Measurements from ENCODE around the gene OR5K2.

The OR5K2 gene

DNA sequence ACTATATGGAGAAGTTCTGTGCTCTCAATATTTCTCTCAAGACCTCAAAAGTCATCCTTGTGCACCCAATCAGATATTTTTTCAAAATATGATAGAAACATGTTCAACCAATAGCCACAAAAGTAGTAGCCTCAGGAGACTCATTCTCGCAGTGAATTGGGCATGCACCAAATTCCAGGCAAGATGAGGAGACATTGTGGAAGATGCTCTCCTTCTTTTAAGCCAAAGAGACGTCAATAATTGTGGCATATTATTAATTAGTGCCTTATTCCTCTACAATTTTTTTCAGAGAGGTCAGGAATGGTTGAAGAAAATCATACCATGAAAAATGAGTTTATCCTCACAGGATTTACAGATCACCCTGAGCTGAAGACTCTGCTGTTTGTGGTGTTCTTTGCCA is at the start of gene OR5K2:
TSS of gene OR5K2 (plus strand) at position 301 of the 400 bp plus-strand sequence. CDS start at position 301, 0 bp downstream.
- H3K4me1 ChIP-seq, result no peaks in the 10 kb centered on the region
- no peak within 1 kb of the TSS for H3K4me2 ChIP-seq
- H3K9me3 ChIP-seq (replicated peaks in 1 of 11), result no peaks in the 10 kb centered on the region
- TF ChIP-seq Cebpa-rat (IDR thresholded peaks at IDR 0.05), result no peak
- H3K9ac ChIP-seq, result no peak within 1 kb of the TSS
- no peaks in the 10 kb centered on the region for H3K27me3 ChIP-seq
- no peak within 1 kb of the TSS for H3K4me3 ChIP-seq
- H3K36me3 ChIP-seq, result no peaks in the 10 kb centered on the region
- H3K27ac ChIP-seq, result no peak within 1 kb of the TSS
- H4K20me1 ChIP-seq, result no peaks in the 10 kb centered on the region

DNA sequence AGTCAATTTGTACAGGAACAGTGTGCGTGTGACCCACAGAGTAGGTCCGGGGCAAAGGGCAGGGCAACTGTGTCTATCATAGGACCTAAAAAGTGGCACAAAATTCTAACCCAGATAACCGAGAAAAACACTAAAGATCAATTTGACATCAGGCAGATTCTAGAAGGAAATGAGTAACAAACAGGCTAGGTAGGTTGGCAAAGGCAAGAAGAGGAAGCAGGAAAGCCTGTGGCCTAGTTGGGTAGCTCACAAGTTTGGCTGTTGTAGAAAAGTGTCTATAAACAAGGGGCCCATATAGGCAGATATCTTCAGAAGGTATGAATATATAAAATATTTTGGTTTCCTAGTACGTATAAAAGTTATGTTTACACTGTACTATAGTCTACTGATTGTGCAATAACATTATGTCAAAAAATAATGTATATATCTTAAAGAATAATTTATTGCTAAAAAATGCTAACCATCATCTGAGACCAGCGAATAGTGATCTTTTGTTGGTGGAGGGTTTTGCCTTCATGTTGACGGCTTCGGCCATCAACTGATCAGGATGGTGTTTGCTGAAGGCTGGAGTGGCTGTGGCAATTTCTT is 47.8 kb upstream of the OR5K2 start:
- Histone ChIP-seq H3K4me1 (no peaks in the 10 kb centered on the region), H3K9ac (no peak overlapping the region), H3K9me3 (replicated peaks in 1 of 11) (no peaks in the 10 kb centered on the region), H3K27ac (no peak overlapping the region), H3K36me3 (no peaks in the 10 kb centered on the region), H4K20me1 (no peaks in the 10 kb centered on the region), H3K4me3 (no peak overlapping the region), H3K4me2 (no peak overlapping the region), H3K27me3 (no peaks in the 10 kb centered on the region)
- TF ChIP-seq Cebpa-rat (IDR thresholded peaks at IDR 0.05), result peak in 3 of 11 experiments; percentile 66 to 67 (median 67); a peak in 6 of 22 replicates

DNA sequence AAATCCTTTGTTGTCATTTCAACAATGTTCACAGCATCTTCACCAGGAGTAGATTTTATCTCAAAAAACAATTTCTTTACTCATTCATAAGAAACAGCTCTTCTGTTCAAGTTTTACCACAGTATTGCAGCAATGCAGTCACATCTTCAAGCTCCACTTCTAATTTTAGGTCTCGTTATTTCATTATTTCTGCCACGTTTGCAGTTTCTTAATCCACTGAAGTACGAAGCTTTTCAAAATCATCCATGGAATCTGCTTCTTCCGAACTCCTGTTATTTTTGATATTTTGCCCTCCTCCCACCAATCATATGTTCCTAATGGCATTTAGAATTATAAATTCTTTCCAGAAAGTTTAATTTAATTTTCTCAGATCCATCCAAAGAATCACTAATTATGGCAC is 47.1 kb upstream of the OR5K2 start:
- no peaks in the 10 kb centered on the region for H3K36me3 ChIP-seq
- no peaks in the 10 kb centered on the region for H3K9me3 ChIP-seq (replicated peaks in 1 of 11)
- no peaks in the 10 kb centered on the region for H4K20me1 ChIP-seq
- H3K4me1 ChIP-seq, result no peaks in the 10 kb centered on the region
- H3K4me2 ChIP-seq, result no peak overlapping the region
- no peak overlapping the region for H3K9ac ChIP-seq
- H3K27ac ChIP-seq, result no peak overlapping the region
- no peak overlapping the region for H3K4me3 ChIP-seq
- H3K27me3 ChIP-seq, result no peaks in the 10 kb centered on the region
- no peak for TF ChIP-seq Cebpa-rat (IDR thresholded peaks at IDR 0.05)

DNA sequence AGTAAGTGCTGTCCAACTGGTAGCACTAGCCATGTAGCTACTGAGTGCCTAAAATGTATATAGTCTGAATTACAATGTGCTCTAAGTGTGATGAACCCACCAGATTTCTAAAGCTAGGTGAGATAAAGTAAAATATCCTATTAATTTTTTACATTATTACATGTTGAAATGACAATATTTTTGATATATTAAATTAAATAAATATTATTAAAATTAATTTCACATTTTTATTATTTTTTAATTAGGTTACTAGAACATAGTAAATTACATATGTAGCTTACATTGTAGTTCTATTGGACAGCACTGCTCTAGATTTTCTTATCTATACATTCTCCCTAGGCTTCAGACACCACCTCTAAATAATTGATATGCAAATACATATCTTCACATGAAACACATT is 43.7 kb upstream of the OR5K2 start:
- H3K9ac ChIP-seq, result no peak overlapping the region
- no peak overlapping the region for H3K27ac ChIP-seq
- H3K9me3 ChIP-seq (replicated peaks in 1 of 11), result 0 out of 22 replicates have a peak, but pooled peaks cover 0 to 6% (median 0%) of the 10 kb centered on the region in 11 experiments
- TF ChIP-seq Cebpa-rat (IDR thresholded peaks at IDR 0.05), result no peak
- H3K4me3 ChIP-seq, result no peak overlapping the region
- no peaks in the 10 kb centered on the region for H3K4me1 ChIP-seq
- H4K20me1 ChIP-seq, result no peaks in the 10 kb centered on the region
- no peaks in the 10 kb centered on the region for H3K36me3 ChIP-seq
- H3K4me2 ChIP-seq, result no peak overlapping the region
- H3K27me3 ChIP-seq, result no peaks in the 10 kb centered on the region

DNA sequence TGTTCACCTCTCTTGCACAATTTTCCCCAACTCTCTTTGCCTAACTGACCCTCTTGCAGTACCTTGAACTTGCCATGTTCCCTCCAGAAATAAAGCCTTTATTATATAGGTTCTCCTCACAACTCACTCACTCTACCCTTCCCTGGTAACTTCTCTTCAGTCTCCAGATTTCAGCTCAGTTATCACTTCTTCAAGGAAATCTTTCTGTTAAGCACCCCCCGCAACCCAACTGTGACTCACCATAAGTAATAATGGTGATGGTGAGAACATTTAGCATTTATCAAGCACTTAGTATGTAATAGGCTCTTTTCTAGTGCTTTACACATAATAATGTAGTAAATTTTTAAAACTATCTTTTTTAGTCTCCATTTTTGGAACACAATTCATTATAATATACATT is 42.6 kb upstream of the OR5K2 start:
- H3K4me3 ChIP-seq, result no peak overlapping the region
- H3K9me3 ChIP-seq (replicated peaks in 1 of 11), result 0 out of 22 replicates have a peak, but pooled peaks cover 0 to 6% (median 0%) of the 10 kb centered on the region in 11 experiments
- no peak for TF ChIP-seq Cebpa-rat (IDR thresholded peaks at IDR 0.05)
- H3K27ac ChIP-seq, result no peak overlapping the region
- H3K36me3 ChIP-seq, result no peaks in the 10 kb centered on the region
- no peak overlapping the region for H3K4me2 ChIP-seq
- no peaks in the 10 kb centered on the region for H3K4me1 ChIP-seq
- no peaks in the 10 kb centered on the region for H3K27me3 ChIP-seq
- H4K20me1 ChIP-seq, result no peaks in the 10 kb centered on the region
- no peak overlapping the region for H3K9ac ChIP-seq

DNA sequence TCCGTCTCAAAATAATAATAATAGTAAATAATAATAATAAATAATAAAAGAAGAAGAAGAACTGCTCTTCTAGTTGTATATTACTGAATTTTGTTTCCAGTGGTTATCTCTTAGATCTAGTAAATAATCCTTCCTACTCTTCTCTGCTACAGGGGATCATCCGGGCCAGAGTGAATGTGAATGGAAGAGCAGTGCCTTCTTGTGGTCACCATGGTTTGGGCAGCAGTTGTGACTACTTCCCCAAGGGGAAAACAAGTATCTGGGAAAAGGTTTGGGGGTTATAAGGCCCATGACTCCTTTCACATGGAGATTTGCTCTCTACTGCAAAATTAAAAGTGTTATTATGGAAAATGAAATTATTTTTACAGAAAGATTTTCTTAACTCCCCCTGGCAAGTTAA is 39.9 kb upstream of the OR5K2 start:
- H3K4me3 ChIP-seq, result no peak overlapping the region
- no peaks in the 10 kb centered on the region for H3K4me1 ChIP-seq
- H3K36me3 ChIP-seq, result no peaks in the 10 kb centered on the region
- no peaks in the 10 kb centered on the region for H3K27me3 ChIP-seq
- H3K9me3 ChIP-seq (replicated peaks in 1 of 11), result 0 out of 22 replicates have a peak, but pooled peaks cover 0 to 6% (median 0%) of the 10 kb centered on the region in 11 experiments
- no peak overlapping the region for H3K27ac ChIP-seq
- H3K9ac ChIP-seq, result no peak overlapping the region
- H3K4me2 ChIP-seq, result no peak overlapping the region
- H4K20me1 ChIP-seq, result no peaks in the 10 kb centered on the region
- TF ChIP-seq Cebpa-rat (IDR thresholded peaks at IDR 0.05), result no peak

DNA sequence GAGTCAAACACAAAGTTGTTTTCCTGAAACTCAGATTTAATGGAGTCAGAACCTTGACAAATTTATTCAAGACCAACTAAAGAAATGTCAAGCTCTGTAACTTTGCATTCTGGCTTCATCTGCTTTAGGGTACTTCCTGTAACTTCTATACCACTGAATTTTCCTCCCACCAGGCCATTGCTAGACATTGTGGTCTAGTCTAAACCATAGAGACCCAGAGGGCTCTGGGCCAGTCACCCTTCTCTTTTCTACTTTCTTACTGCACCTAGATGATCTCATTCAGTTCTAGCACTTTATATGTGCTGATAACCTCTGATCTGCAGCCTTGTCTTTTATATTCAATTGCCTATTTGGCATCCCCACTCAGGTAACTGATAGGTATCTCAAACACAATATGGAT is 37.3 kb upstream of the OR5K2 start:
- H3K9me3 ChIP-seq (replicated peaks in 1 of 11), result 0 out of 22 replicates have a peak, but pooled peaks cover 0 to 6% (median 0%) of the 10 kb centered on the region in 11 experiments
- no peak for TF ChIP-seq Cebpa-rat (IDR thresholded peaks at IDR 0.05)

DNA sequence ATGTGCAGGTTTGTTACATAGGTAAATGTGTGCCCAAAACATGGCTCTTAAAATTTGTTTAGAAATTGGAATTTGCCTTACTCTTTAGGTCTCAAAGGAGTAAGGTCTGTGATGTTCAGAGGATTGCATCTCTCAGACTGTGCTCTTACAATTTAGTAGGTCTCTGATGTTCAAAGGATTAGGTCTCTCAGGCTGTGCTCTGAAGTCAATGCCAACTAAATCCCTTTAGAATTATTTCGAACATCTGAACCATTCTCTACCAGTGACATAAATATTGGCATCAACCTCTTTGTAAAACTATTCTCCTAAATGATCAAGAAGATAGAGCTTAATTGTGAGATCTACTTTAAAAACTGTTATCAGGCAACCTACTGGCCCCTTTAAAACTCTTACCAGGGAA is 34.6 kb upstream of the OR5K2 start, which contains the start of gene OR5K1:
TSS of gene OR5K1 (plus strand) at position 301 of the 400 bp plus-strand sequence. CDS start 6,376 bp downstream, outside the sequence.
- no peaks in the 10 kb centered on the region for H3K27me3 ChIP-seq
- H3K27ac ChIP-seq, result no peak within 1 kb of the TSS
- no peak for TF ChIP-seq Cebpa-rat (IDR thresholded peaks at IDR 0.05)
- no peak within 1 kb of the TSS for H3K4me2 ChIP-seq
- H4K20me1 ChIP-seq, result no peaks in the 10 kb centered on the region
- no peak within 1 kb of the TSS for H3K9ac ChIP-seq
- H3K36me3 ChIP-seq, result no peaks in the 10 kb centered on the region
- 0 out of 22 replicates have a peak, but pooled peaks cover 0 to 6% (median 0%) of the 10 kb centered on the region in 11 experiments for H3K9me3 ChIP-seq (replicated peaks in 1 of 11)
- H3K4me3 ChIP-seq, result no peak within 1 kb of the TSS
- H3K4me1 ChIP-seq, result no peaks in the 10 kb centered on the region

More for the DNA sequence above, 37.3 kb upstream of the OR5K2 start:
- no peaks in the 10 kb centered on the region for H3K27me3 ChIP-seq
- no peaks in the 10 kb centered on the region for H3K4me1 ChIP-seq
- H3K9ac ChIP-seq, result no peak overlapping the region
- H4K20me1 ChIP-seq, result no peaks in the 10 kb centered on the region
- no peak overlapping the region for H3K4me3 ChIP-seq
- H3K36me3 ChIP-seq, result no peaks in the 10 kb centered on the region
- H3K27ac ChIP-seq, result no peak overlapping the region
- H3K4me2 ChIP-seq, result no peak overlapping the region

DNA sequence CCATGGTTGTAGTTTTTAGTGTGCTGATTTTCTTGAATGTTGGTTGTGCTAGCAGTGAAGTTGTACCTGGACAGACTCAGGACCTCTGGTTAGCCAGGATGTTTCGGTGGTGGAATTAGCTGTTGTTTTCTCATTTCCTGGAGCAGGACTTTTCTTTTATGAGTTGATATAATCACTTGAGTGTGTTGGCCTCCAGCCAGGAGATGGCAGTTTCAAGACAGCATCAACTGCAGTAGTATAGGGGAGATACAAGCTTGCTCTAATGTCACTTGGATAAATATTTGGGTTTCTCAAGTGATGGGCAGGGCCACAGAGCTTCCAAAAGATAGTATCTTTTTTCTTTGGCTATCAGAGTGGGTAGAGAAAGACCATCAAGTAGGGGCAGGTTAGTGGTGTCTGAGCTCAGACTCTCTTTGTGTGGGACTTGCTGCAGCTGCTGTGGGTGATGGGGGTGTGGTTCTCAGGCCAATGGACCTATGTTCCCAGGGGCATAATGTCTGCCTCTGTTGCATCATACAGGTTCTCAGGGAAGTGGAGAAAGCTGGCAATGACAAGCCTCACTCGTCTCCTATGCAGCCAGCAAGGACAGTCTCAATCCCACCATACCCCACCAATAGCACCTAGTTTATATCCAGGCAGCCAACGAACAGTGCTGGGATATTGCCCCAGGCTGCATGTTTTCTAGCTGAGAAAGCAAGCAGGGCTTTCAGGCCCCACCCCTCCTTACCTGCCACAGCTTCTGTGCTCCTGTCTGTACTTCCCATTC is 14.6 kb upstream of the OR5K2 start:
- Histone ChIP-seq H3K4me2 (0 out of 22 replicates have a peak overlapping the region, but pooled peaks of 1 of the 11 experiments have one; percentile 3), H3K4me1 (no peaks in the 10 kb centered on the region), H3K27ac (no peak overlapping the region)

More for the DNA sequence above, 14.6 kb upstream of the OR5K2 start:
- Histone ChIP-seq H4K20me1 (no peaks in the 10 kb centered on the region), H3K36me3 (no peaks in the 10 kb centered on the region), H3K4me3 (no peak overlapping the region), H3K9me3 (replicated peaks in 1 of 11) (peaks cover 10 to 37% (median 15%) of the 10 kb centered on the region in 11 experiments; a peak in 15 of 22 replicates), H3K9ac (no peak overlapping the region), H3K27me3 (no peaks in the 10 kb centered on the region)
- no peak for TF ChIP-seq Cebpa-rat (IDR thresholded peaks at IDR 0.05)

Data from BLaER1 treated with 17β-estradiol and CSF1 and Interleukin-3, amounts not matched to agents 10 nM and 100 nM (cell line).